IPS DF 6.9 (cell line): ENCODE results near the gene IQCM.
"Not testable (repeated sequence)": the region's sequence is repeated elsewhere in the genome, so short reads cannot be mapped to it uniquely, and the experiment has no call there.

ENCODE experiments used
- DNase-seq: peaks from one replicate; pipeline ENCODE4 v3.0.0-alpha.2; 2013; ENCODE audit warnings: low read depth, low spot score
- H3K27ac ChIP-seq: one replicate; pipeline ENCODE4 v1.5.1; 2013; ENCODE audit warnings: low read length, control low read depth
- H3K27me3 ChIP-seq: 2 replicates; pipeline ENCODE4 v1.6.1; 2013; ENCODE audit warnings: mild to moderate bottlenecking, low read length; ENCODE audit not compliant: control insufficient read depth, insufficient read depth
- H3K36me3 ChIP-seq: 2 replicates; pipeline ENCODE4 v1.6.1; 2013; ENCODE audit warnings: low read length; ENCODE audit not compliant: control insufficient read depth, insufficient read depth
- H3K4me1 ChIP-seq: 2 replicates; pipeline ENCODE4 v1.6.1; 2013; ENCODE audit warnings: low read length; ENCODE audit not compliant: control insufficient read depth, insufficient read depth
- H3K4me3 ChIP-seq: 2 replicates; pipeline ENCODE4 v1.5.1; 2013; ENCODE audit warnings: mild to moderate bottlenecking, low read length
- H3K9me3 ChIP-seq: 2 replicates; pipeline ENCODE4 v1.6.1; 2013; ENCODE audit warnings: low read length, inconsistent platforms; ENCODE audit not compliant: control insufficient read depth, insufficient read depth
- WGBS: extraction: QIAGEN DNeasy Blood & Tissue Kit; methylation state at CpG from one replicate; pipeline ENCODE4 v1.1.7; 2013; ENCODE audit warnings: mixed read lengths, missing lambda C conversion rate; ENCODE audit not compliant: insufficient read length, insufficient coverage; 5-methylcytosine and 5-hydroxymethylcytosine counted together

The IQCM gene

DNA sequence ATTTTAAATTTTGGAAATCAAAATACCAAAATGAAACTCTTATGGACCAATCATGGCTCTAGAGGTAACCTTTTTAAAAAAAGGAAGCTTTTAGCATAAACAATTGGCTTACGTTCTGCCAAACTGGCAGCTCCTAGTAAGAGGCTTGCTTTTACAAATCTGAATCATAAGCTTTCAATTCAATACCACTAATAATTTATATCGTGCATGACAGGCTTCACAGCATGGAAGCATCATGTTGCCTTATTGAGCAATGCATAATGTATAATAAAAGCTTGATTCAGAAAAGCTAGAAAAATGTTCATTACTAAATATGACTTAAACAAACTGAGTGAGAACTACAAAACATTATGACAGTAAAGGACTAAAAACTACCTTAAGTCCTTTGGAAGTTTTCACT lies 280.9 kb downstream of the IQCM start:
- no peak for DNase-seq
- Histone ChIP-seq H3K4me3 (no peak overlapping the region), H3K27ac (no peak overlapping the region), H3K36me3 (no peaks in the 10 kb centered on the region), H3K4me1 (no peaks in the 10 kb centered on the region), H3K9me3 (no peaks in the 10 kb centered on the region), H3K27me3 (no peaks in the 10 kb centered on the region)
- no CpG with 5 or more reads among the region's 2 CpGs for WGBS

GRCh38 chr4:149531861-149532260 lies 283.8 kb downstream of the IQCM start:
- no peak overlapping the region for H3K4me3 ChIP-seq
- H3K27me3 ChIP-seq = no peaks in the 10 kb centered on the region
- no peak overlapping the region for H3K27ac ChIP-seq
- H3K9me3 ChIP-seq = no peaks in the 10 kb centered on the region
- no peak for DNase-seq
- WGBS = no CpG with 5 or more reads among the region's 3 CpGs
- H3K36me3 ChIP-seq = no peaks in the 10 kb centered on the region
- H3K4me1 ChIP-seq = no peaks in the 10 kb centered on the region

DNA sequence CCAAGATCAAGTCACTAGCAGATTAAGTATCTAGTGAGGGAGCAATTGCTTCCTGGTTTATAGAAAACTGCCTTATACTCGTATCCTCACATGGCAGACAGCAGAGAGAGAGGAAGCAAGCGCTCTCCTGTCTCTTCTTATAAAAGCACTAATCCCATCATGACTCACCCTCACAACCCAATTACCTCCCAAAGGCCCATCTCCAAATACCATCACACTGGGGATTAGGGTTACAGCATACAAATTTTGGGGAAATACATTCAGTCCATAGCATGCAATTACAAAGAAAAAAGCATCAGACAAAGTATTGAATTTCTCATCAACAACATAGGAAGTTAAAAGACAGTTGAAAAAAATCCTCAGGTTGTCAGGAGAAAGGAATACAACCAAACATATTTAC lies 292.6 kb downstream of the IQCM start:
- no peak for DNase-seq
- no CpG with 5 or more reads among the region's 2 CpGs for WGBS

GRCh38 chr4:149521611-149522425 lies 293.8 kb downstream of the IQCM start:
- no CpG with 5 or more reads among the region's 3 CpGs for WGBS
- no peak overlapping the region for H3K4me3 ChIP-seq

More for the DNA sequence above, 292.6 kb downstream of the IQCM start:
- Histone ChIP-seq H3K4me3 (no peak overlapping the region), H3K4me1 (no peaks in the 10 kb centered on the region), H3K27me3 (no peaks in the 10 kb centered on the region), H3K9me3 (no peaks in the 10 kb centered on the region), H3K36me3 (no peaks in the 10 kb centered on the region), H3K27ac (no peak overlapping the region)

DNA sequence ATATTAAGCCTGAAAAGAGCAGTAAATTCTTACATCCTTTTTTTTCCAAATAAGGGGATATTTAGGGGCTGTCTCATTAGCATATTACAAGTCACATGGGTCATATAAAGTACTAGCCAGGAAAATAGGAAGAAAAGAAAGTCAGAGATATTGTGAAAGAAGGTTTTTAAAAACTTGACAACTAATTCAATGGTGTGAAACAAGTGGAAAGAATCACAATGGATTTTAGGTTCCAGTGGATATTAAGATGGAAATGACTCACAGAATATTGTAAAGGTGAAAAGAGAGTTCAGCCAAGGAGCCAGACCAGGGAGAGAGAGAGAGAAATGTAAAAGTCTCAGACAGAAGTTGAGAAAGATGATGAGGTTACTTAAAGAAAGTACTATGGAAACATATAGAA lies 297.2 kb downstream of the IQCM start:
- Histone ChIP-seq H3K27me3 (no peaks in the 10 kb centered on the region), H3K27ac (no peak overlapping the region), H3K4me1 (no peaks in the 10 kb centered on the region), H3K36me3 (no peaks in the 10 kb centered on the region), H3K4me3 (no peak overlapping the region), H3K9me3 (no peaks in the 10 kb centered on the region)
- no peak for DNase-seq

More at GRCh38 chr4:149521611-149522425, 293.8 kb downstream of the IQCM start:
- no peaks in the 10 kb centered on the region for H3K36me3 ChIP-seq
- H3K9me3 ChIP-seq = no peaks in the 10 kb centered on the region
- no peaks in the 10 kb centered on the region for H3K27me3 ChIP-seq
- H3K4me1 ChIP-seq = no peaks in the 10 kb centered on the region
- no peak for DNase-seq
- no peak overlapping the region for H3K27ac ChIP-seq

DNA sequence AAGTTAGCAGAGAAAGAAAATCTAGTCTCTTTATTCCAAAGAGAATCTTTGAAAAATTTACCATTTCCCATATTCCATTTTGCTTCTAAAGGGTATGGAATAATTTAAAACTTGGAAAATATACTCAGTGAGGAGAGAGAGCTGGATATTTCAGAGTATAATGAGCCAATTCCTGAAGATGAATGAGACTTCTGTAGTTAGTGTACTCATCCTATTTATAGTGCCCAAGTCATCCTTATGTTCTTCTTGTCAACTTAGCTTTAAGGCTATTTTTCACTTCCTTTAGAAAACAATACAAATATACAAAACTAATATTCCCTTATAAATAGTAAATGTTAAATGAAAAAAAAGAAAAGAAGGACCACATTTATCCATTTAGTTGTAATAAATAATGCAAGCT lies 302.6 kb downstream of the IQCM start:
- H3K4me3 ChIP-seq = no peak overlapping the region
- H3K27me3 ChIP-seq = no peaks in the 10 kb centered on the region
- H3K36me3 ChIP-seq = no peaks in the 10 kb centered on the region
- H3K4me1 ChIP-seq = no peaks in the 10 kb centered on the region
- no peak overlapping the region for H3K27ac ChIP-seq
- H3K9me3 ChIP-seq = no peaks in the 10 kb centered on the region; the same call in 1 of the 2 replicates
- no peak for DNase-seq

- no peaks in the 10 kb centered on the region; the same call in 1 of the 2 replicates for H3K9me3 ChIP-seq
- no peak for DNase-seq
- WGBS = no CpG with 5 or more reads among the region's 1 CpG
- no peaks in the 10 kb centered on the region for H3K36me3 ChIP-seq
- no peak overlapping the region for H3K4me3 ChIP-seq
- no peaks in the 10 kb centered on the region for H3K27me3 ChIP-seq
- H3K27ac ChIP-seq = no peak overlapping the region
- no peaks in the 10 kb centered on the region for H3K4me1 ChIP-seq
Measured at GRCh38 chr4:149512501-149512900, 303.1 kb downstream of the IQCM start.

DNA sequence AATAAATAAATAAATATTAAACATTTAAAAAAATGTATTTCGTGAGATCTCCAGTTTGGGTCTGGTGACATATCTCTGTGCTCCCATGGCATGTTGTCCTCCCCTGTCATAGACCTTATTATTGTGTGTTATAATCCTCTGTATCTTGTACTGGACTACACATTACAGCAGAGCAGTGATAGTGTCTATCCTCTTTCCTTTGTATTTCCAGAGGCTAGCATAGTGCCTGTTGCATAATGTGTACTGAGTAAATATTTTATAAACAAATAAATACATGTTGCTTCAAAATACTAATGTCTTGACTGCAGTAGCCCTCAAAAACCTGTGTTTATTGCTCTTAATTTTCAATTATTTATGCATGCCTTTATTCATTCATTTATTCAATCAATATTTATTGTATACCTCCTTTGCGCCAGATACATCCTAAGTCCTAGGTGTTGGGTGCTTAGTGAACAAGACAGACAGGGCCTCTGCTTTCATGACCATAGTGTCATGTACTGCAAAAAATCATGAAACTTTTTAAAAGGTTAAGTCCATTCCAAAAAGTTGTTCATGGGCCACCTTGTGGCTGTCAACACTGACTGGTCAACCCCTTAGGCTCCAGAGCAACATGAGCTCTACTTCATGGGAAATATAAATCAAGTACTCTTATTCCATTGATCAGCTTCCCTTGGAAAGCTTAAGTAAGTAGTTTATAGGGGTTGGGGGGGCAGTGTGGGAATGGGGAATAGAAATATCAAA lies 303.9 kb downstream of the IQCM start:
- DNase-seq = no peak
- Histone ChIP-seq H3K4me3 (no peak overlapping the region), H3K36me3 (no peaks in the 10 kb centered on the region), H3K27ac (no peak overlapping the region), H3K4me1 (no peaks in the 10 kb centered on the region), H3K27me3 (no peaks in the 10 kb centered on the region), H3K9me3 (no peaks in the 10 kb centered on the region; the same call in 1 of the 2 replicates)
- WGBS = no CpG with 5 or more reads among the region's 2 CpGs

DNA sequence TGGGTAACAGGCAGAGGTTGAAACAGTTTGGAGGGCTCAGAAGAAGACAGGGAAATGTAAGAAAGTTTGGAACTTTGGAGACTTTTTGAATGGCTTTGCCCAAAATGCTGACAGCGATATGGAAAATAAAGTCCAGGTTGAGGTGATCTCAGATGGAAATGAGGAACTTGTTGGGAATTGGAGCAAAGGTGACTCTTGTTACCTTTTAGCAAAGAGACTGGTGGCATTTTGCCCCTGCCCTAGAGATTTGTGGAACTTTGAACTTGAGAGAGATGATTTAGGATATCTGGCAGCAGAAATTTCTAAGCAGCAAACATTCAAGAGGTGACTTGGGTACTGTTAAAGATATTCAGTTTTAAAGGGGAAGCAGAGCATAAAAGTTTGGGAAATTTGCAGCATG lies 308.3 kb downstream of the IQCM start:
- WGBS = no CpG with 5 or more reads among the region's 1 CpG
- not testable (repeated sequence) for H3K4me3 ChIP-seq, H3K27ac ChIP-seq, DNase-seq, H3K4me1 ChIP-seq, H3K36me3 ChIP-seq, H3K9me3 ChIP-seq, H3K27me3 ChIP-seq

DNA sequence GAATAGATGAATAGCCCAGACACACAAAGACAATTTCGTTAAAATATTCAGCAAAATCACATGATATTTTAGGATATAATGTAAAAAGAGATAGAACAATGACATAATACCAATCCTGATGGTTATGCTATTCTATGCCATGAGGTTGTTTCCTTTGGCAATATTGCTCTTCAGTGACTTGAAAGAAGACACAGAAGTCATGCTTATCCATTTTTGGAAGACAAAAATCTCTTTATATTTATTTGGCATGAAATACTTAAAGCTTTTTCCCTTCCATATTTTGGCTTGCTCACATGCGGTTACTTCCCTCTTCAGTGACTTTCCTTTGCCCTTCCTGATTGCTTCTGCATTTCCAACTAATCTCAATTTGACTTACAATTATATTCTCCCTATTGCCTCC lies 314.8 kb downstream of the IQCM start:
- H3K4me3 ChIP-seq = no peak overlapping the region
- no peaks in the 10 kb centered on the region for H3K27me3 ChIP-seq
- no peaks in the 10 kb centered on the region for H3K36me3 ChIP-seq
- H3K27ac ChIP-seq = no peak overlapping the region
- H3K9me3 ChIP-seq = no peaks in the 10 kb centered on the region
- no peak for DNase-seq
- no CpG with 5 or more reads among the region's 2 CpGs for WGBS
- H3K4me1 ChIP-seq = no peaks in the 10 kb centered on the region

DNA sequence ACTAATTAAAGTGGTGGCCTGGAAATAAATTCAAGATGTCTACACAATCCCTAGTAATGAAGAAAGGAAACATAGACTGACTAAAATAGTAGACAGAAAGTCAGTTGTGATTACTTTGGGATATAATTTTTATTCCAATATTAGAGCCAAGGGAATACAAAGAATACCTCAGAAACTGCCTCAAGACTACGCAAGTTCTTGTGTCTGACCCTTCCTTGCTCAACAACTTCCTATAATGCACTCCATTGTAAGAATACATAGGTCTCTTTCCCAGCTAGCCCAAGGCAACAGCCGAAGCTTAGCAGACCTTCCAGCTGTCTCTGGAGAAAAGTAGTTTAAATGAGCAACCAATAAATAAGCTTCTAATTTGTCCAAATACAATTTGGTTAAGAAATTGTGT lies 315.9 kb downstream of the IQCM start:
- no CpG with 5 or more reads among the region's 2 CpGs for WGBS
- H3K4me1 ChIP-seq = no peaks in the 10 kb centered on the region
- H3K9me3 ChIP-seq = no peaks in the 10 kb centered on the region
- DNase-seq = no peak
- no peak overlapping the region for H3K4me3 ChIP-seq
- H3K27ac ChIP-seq = no peak overlapping the region
- H3K27me3 ChIP-seq = no peaks in the 10 kb centered on the region
- no peaks in the 10 kb centered on the region for H3K36me3 ChIP-seq
